ENCODE data around the gene ZNF462.

ZNF462 gene

DNA sequence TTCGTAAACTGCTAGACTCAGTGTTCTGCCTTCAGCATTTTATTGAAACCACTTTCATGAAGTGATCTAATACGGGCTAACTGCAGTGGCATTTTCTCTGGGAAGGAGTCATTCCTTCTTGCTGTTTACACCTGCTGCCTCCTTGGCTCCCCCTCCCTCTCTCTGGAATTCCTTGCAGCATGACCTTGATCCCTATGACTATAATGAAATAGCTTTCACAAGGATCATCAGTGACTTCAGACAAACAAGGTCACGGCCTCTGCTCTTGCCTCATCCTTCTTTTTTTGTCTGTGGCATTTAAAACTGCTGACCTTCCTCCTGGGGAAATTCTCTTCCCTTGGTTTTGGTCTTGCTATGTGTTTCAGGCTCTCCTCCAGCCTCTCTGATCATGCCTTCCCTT lies 90.2 kb downstream of the ZNF462 start:
- no peak overlapping the region for H3K4me3 ChIP-seq (ENCODE audit: low read depth, low read length)
- TF ChIP-seq, protein P1, sequence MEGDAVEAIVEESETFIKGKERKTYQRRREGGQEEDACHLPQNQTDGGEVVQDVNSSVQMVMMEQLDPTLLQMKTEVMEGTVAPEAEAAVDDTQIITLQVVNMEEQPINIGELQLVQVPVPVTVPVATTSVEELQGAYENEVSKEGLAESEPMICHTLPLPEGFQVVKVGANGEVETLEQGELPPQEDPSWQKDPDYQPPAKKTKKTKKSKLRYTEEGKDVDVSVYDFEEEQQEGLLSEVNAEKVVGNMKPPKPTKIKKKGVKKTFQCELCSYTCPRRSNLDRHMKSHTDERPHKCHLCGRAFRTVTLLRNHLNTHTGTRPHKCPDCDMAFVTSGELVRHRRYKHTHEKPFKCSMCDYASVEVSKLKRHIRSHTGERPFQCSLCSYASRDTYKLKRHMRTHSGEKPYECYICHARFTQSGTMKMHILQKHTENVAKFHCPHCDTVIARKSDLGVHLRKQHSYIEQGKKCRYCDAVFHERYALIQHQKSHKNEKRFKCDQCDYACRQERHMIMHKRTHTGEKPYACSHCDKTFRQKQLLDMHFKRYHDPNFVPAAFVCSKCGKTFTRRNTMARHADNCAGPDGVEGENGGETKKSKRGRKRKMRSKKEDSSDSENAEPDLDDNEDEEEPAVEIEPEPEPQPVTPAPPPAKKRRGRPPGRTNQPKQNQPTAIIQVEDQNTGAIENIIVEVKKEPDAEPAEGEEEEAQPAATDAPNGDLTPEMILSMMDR (IDR thresholded peaks at IDR 0.05; ENCODE audit: low read depth, low read length) = no peak
- TF ChIP-seq, protein P2, sequence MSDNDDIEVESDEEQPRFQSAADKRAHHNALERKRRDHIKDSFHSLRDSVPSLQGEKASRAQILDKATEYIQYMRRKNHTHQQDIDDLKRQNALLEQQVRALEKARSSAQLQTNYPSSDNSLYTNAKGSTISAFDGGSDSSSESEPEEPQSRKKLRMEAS (IDR thresholded peaks at IDR 0.05; ENCODE audit: low read depth, low read length) = no peak
- TF ChIP-seq POLR2A (IDR thresholded peaks at IDR 0.05; ENCODE audit: extremely low read depth, insufficient read length) (no peak), MYC (IDR thresholded peaks at IDR 0.05; ENCODE audit: low read depth, low read length) (no peak)
- no peak for DNase-seq (ENCODE audit: low read depth)

DNA sequence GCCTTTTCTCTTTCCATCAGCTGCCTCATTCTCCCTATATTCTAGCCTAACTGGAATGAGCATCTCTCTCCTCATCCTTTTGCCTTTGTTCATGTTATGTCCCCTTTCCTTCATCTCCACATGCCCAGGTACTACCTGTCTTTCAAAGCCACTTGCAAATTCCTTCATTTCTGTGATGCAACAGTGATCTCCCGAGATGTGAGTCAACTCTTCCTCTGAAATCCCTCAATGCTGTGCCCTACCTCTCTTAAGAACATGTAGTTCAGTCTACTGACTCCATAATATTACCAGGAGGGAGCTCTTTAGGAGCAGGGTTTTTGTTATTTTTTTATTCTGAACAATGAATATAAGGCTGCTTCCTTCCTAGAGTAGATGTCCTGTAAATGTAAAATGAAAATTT lies 91.6 kb downstream of the ZNF462 start:
- TF ChIP-seq, protein P2 (IDR thresholded peaks at IDR 0.05; ENCODE audit: low read depth, low read length) = no peak
- no peak for TF ChIP-seq POLR2A (IDR thresholded peaks at IDR 0.05; ENCODE audit: extremely low read depth, insufficient read length)
- TF ChIP-seq MYC (IDR thresholded peaks at IDR 0.05; ENCODE audit: low read depth, low read length) = no peak
- no peak overlapping the region for H3K4me3 ChIP-seq (ENCODE audit: low read depth, low read length)
- DNase-seq (ENCODE audit: low read depth) = no peak

DNA sequence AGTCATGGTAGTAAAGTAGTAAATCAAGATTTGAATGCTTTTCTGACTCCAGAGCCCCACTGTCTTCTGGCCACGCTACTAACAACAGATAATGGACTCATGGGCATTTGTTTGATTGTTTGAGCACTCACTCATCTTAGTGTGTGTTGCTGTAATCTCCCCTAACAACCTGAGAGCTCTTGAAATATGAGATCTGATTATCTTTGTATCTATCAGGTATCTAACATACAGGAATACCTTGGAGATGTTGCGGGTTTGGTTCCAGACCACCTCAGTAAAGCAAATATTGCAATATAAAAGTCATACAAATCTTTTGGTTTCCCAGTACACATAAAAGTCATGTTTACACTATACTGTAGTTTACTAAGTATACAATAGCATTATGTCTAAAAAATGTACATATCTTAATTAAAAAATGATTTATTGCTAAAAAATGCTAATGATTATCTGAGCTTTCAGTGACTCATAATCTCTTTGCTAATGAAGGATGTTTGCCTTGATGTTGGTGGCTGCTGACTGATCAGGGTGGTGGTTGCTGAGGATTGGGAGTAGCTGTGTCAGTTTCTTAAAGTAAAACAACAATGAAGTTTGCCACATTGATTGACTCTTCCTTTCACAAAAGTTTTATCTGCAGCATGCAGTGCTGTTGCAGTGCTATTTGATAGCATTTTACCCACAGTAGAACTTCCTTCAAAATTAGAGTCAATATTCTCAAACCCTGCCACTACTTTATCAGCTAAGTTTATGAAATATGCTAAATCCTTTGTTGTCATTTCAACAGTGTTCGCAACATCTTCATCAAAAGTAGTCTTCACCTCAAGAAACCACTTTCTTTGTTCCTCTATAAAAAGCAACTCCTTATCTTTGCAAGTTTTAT lies 92.2 kb downstream of the ZNF462 start:
- H3K4me3 ChIP-seq (ENCODE audit: low read depth, low read length) = no peak overlapping the region
- TF ChIP-seq, protein P2 (IDR thresholded peaks at IDR 0.05; ENCODE audit: low read depth, low read length) = no peak
- TF ChIP-seq MYC (IDR thresholded peaks at IDR 0.05; ENCODE audit: low read depth, low read length) = no peak
- TF ChIP-seq, protein P1 (IDR thresholded peaks at IDR 0.05; ENCODE audit: low read depth, low read length) = no peak
- no peak for DNase-seq (ENCODE audit: low read depth)

DNA sequence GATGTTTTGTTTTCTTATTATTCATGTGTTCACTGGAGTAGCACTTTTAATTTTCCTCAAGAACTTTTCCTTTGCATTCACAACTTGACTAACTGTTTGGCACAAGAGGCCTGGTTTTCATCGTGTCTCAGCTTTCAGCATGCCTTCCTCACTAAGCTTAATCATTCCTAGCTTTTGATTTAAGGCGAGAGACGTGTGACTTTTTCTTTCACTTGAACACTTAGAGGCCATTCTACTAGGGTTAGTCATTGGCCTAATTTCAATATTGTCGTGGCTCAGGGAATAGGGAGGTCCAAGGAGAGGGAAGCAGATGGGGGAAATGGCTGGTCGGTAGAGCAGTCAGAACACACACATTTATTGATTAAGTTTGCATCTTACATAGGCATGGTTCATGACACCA lies 94.0 kb downstream of the ZNF462 start:
- no peak for DNase-seq (ENCODE audit: low read depth)
- TF ChIP-seq POLR2A (IDR thresholded peaks at IDR 0.05; ENCODE audit: extremely low read depth, insufficient read length) = no peak
- H3K4me3 ChIP-seq (ENCODE audit: low read depth, low read length) = no peak overlapping the region

DNA sequence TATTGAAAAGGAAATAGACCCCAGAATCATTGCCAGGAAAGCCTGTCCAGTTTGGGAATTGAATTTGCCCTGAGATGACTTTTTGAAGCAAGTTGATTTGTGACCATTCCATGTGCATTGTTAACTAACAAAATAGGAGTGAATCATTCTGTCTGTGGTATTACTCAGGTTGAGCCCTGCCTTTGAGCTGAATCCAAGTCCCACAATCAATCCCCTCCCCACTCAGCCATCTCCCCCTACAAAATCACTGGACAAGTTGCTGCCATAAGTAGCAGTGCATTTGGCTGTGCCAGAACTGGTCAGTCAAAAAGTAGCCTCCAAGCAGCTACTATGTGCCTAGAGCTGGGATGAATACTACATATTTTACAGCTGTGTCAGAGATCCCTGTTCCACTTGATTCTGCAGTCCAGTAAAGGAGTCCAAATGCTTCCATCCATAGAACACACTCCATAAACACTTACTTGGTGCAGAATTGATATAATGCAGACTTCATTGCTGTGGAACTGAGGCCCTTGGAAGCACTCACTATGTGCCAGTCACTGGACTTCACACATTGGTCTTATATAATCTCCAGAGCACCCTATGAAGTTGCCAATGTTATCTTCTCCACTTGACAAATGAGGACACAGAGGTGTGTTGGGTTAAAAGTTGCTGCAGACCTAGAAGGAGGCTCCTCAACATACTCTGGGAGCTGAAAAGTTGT lies 96.1 kb downstream of the ZNF462 start:
- H3K4me3 ChIP-seq (ENCODE audit: low read depth, low read length) = no peak overlapping the region
- TF ChIP-seq POLR2A (IDR thresholded peaks at IDR 0.05; ENCODE audit: extremely low read depth, insufficient read length) (no peak), MYC (IDR thresholded peaks at IDR 0.05; ENCODE audit: low read depth, low read length) (no peak)
- TF ChIP-seq, protein P2 (IDR thresholded peaks at IDR 0.05; ENCODE audit: low read depth, low read length) = no peak
- TF ChIP-seq, protein P1 (IDR thresholded peaks at IDR 0.05; ENCODE audit: low read depth, low read length) = no peak
- DNase-seq (ENCODE audit: low read depth) = no peak

DNA sequence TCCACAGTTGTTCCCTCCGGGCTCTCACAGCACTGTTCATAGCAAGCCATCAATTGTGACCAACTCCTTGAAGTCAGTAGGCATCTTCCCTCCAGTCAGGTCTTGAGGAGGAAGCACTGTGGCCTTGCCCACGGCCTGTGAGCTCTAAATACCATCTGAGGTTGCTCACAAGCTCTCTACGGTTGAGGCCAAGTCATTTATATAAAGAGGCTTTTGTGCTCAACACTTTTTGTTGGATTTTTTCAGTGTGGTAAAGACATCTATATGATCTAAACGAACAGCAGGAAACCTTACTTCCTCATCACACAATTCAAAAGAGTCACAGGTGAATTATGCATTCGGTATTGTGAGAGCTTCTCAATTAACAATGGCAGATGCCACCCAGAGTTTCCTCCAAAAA lies 97.3 kb downstream of the ZNF462 start:
- DNase-seq (ENCODE audit: low read depth) = no peak
- TF ChIP-seq POLR2A (IDR thresholded peaks at IDR 0.05; ENCODE audit: extremely low read depth, insufficient read length) (no peak), MYC (IDR thresholded peaks at IDR 0.05; ENCODE audit: low read depth, low read length) (no peak)
- TF ChIP-seq, protein P2 (IDR thresholded peaks at IDR 0.05; ENCODE audit: low read depth, low read length) = no peak
- TF ChIP-seq, protein P1 (IDR thresholded peaks at IDR 0.05; ENCODE audit: low read depth, low read length) = no peak
- H3K4me3 ChIP-seq (ENCODE audit: low read depth, low read length) = no peak overlapping the region

Data from NB4 (cell line).